WI38 (cell line): ENCODE measurements around the gene RNF222.

Experiments used
- H3K4me3 ChIP-seq: 2 replicates; pipeline ENCODE4 v1.5.1; 2011; ENCODE audit warnings: low read depth, mild to moderate bottlenecking, control low read depth, low read length
- CTCF ChIP-seq: IDR thresholded peaks from 2 replicates; pipeline ENCODE4 v1.5.1; 2012; ENCODE audit warnings: low read depth, mild to moderate bottlenecking, control low read depth, low read length

Gene RNF222

GRCh38 chr17:8413328-8413727 lies 15.7 kb upstream of the RNF222 start:
- no peak for TF ChIP-seq CTCF
- no peak overlapping the region for H3K4me3 ChIP-seq

DNA sequence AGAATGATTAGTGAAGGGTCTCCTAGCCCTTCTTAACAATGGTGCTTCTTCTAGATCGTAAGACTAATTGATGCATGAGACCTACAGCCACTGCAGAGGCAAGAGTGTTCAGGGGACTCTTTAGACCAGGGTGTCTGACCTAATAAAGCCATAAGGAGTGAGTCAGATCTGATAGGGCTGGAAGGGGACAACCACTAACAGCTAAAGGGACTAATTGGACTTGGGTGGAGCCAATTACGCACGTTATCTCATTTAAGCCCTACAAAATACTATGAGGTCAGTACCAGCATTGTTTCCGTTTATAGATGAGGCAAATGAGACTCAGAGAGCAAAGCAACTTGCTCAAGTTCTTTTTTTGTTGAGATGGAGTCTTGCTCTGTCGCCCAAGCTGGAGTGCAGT lies 14.5 kb upstream of the RNF222 start:
- TF ChIP-seq CTCF: no peak
- H3K4me3 ChIP-seq: no peak overlapping the region

DNA sequence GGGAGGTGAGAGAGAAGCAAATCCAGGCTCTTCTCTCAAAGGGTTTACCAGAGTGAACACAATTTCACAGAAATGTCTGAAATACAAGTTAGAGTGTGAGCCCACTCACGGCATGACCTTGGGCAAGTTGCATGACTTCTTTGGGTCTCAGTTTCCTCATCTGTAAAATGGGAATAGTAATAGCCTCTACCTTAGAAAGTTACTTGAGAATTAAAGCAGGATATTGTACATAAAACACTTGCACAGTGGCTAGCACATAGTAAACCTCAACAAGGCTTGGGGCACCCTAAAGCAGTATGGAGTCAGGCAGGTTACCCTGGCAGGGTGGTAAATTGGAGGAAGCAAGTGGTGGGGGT lies 13.2 kb upstream of the RNF222 start:
- no peak for TF ChIP-seq CTCF
- H3K4me3 ChIP-seq: no peak overlapping the region

- peak; percentile 86 for TF ChIP-seq CTCF
- H3K4me3 ChIP-seq: no peak overlapping the region
Observed at GRCh38 chr17:8409966-8410882, 12.6 kb upstream of the RNF222 start.

- no peak overlapping the region for H3K4me3 ChIP-seq
- no peak for TF ChIP-seq CTCF
Observed at GRCh38 chr17:8408371-8408770, 10.7 kb upstream of the RNF222 start.

DNA sequence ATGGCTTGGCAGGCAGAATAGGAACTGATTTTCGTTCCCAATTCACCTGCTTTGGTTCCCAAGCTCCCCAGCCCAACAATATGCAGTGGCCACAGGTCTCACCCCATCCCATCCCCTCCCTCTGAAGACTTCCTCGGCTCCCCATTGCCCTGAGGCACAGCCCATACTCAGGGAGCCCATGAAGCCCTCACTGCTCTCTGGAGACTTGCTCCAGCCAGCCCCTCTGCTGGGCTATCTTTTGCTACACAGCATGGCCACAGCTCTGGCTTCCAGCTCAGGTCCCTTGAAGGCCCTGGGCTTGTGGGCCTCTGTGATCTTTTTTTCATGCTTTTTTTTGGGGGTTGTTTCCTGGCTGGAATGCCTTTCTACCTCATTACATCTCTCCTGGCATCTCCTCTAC lies 8.5 kb upstream of the RNF222 start:
- no peak for TF ChIP-seq CTCF
- H3K4me3 ChIP-seq: no peak overlapping the region

GRCh38 chr17:8405499-8406016 lies 7.9 kb upstream of the RNF222 start:
- no peak for TF ChIP-seq CTCF

More at GRCh38 chr17:8405499-8406016, 7.9 kb upstream of the RNF222 start:
- H3K4me3 ChIP-seq: no peak overlapping the region
